Lung (tissue), 12 donors: Measurements from ENCODE around the gene EIF4G1. TPM values are rescaled to one million over a fixed set of nuclear protein-coding genes. Genes with fewer than 3 reads are reported as not detected.

ENCODE experiments used
- ATAC-seq: fragments of 200-7000 bp; cut with Tn5 transposase; one replicate; pipeline ENCODE4 v1.9.1; 2020; ENCODE audit warnings: moderate number of reproducible peaks; ENCODE audit not compliant: insufficient read depth, low FRiP score
- DNase-seq, 3 donors: peaks; one replicate each; pipeline ENCODE4 v3.0.0-alpha.2; 2013 to 2017
- H3K27ac ChIP-seq, 2 donors: one replicate each; pipeline ENCODE4 v1.5.1; 2013; ENCODE audit warnings: mild to moderate bottlenecking in 2 of 2, moderate library complexity in 2 of 2, control low read depth in 1 of 2, inconsistent platforms in 1 of 2, low read depth in 1 of 2, low read length in 1 of 2
- H3K27me3 ChIP-seq, 3 donors: one replicate each; pipeline ENCODE4 v1.5.1; 2013; ENCODE audit warnings: low read length in 2 of 3; ENCODE audit not compliant: control insufficient read depth in 3 of 3, insufficient read depth in 3 of 3
- H3K36me3 ChIP-seq, 4 donors: one replicate each; pipeline ENCODE4 v1.5.1; 2013; ENCODE audit warnings: low read length in 4 of 4, mild to moderate bottlenecking in 1 of 4, moderate library complexity in 1 of 4; ENCODE audit not compliant: control insufficient read depth in 4 of 4, insufficient read depth in 4 of 4
- H3K4me1 ChIP-seq, 5 donors: one replicate each; pipeline ENCODE4 v1.5.1; 2013; ENCODE audit warnings: low read length in 5 of 5, mild to moderate bottlenecking in 2 of 5, moderate library complexity in 1 of 5; ENCODE audit not compliant: control insufficient read depth in 5 of 5, insufficient read depth in 5 of 5
- H3K4me3 ChIP-seq: one replicate; pipeline ENCODE4 v1.5.1; 2013; ENCODE audit warnings: mild to moderate bottlenecking, control low read depth, moderate library complexity
- H3K9ac ChIP-seq, 2 donors: one replicate each; pipeline ENCODE4 v1.5.1; 2013; ENCODE audit warnings: low read length in 2 of 2, control low read depth in 1 of 2; ENCODE audit not compliant: insufficient read depth in 1 of 2
- H3K9me3 ChIP-seq, 4 donors: one replicate each; pipeline ENCODE4 v1.5.1; 2013; ENCODE audit warnings: low read length in 3 of 4, mild to moderate bottlenecking in 1 of 4, moderate library complexity in 1 of 4; ENCODE audit not compliant: control insufficient read depth in 4 of 4, insufficient read depth in 3 of 4
- CTCF ChIP-seq: IDR thresholded peaks from 2 replicates; pipeline ENCODE4 v1.5.1; 2012; ENCODE audit warnings: mild to moderate bottlenecking; ENCODE audit errors: control extremely low read depth, extremely low read depth
- WGBS, 2 donors: extraction: QIAGEN DNeasy Blood & Tissue Kit; methylation state at CpG; one replicate each; pipeline ENCODE4 v1.1.7; 2013; 5-methylcytosine and 5-hydroxymethylcytosine counted together
- polyA plus RNA-seq, 2 donors: library from polyadenylated mRNA; stranded (reverse); fragments of 200-250 nt; gene quantifications; one replicate each; pipeline ENCODE4 v1.2.1, GENCODE V29; 2013
- total RNA-seq, 2 donors: library from RNA; depleted of rRNA in 1 of 2; stranded (reverse); fragments of >200 nt in 1 of 2; gene quantifications; one replicate each; pipeline ENCODE4 v1.2.1, GENCODE V29; 2014 to 2021
- donor health status: control.
- donor health status: control.
- donor health status: Bipolar disorder and iron deficiency.
- donor health status: healthy.
- donor health status: DM: yes; HTN: yes; CAD: no.

Gene EIF4G1
- total and polyA plus RNA-seq, 4 donors, result 201 to 419 (median 226) TPM

GRCh38 chr3:184327171-184327570 lies 12.8 kb downstream of the EIF4G1 start:
- Histone ChIP-seq H3K27ac (no peak overlapping the region), H3K36me3 (peaks cover 71 to 85% (median 78%) of the 10 kb centered on the region in 4 donors), H3K4me3 (no peak overlapping the region), H3K4me1 (peaks cover 0 to 3% (median 0%) of the 10 kb centered on the region in 5 donors), H3K9me3 (no peaks in the 10 kb centered on the region), H3K27me3 (no peaks in the 10 kb centered on the region), H3K9ac (no peak overlapping the region)
- TF ChIP-seq CTCF, result no peak
- ATAC-seq, result no peak
- 95 to 97% methylated on average over 21 of the region's 21 CpGs for WGBS, 2 donors
- DNase-seq, result no peak

GRCh38 chr3:184328516-184328915 lies 14.1 kb downstream of the EIF4G1 start:
- Histone ChIP-seq H3K9me3 (no peaks in the 10 kb centered on the region), H3K9ac (no peak overlapping the region), H3K4me3 (no peak overlapping the region), H3K36me3 (peaks cover 63 to 82% (median 74%) of the 10 kb centered on the region in 4 donors), H3K27me3 (no peaks in the 10 kb centered on the region), H3K27ac (no peak overlapping the region), H3K4me1 (peaks cover 0 to 3% (median 0%) of the 10 kb centered on the region in 5 donors)
- ATAC-seq (no peak), DNase-seq (no peak)
- WGBS, 2 donors, result 46 to 75% methylated on average over 3 of the region's 3 CpGs
- TF ChIP-seq CTCF, result no peak

GRCh38 chr3:184332370-184333090 lies 18.1 kb downstream of the EIF4G1 start:
- Histone ChIP-seq H3K4me3 (no peak overlapping the region), H3K36me3 (peaks cover 30 to 56% (median 46%) of the 10 kb centered on the region in 4 donors), H3K27ac (peak overlapping the region; percentile 65 to 67), H3K9ac (no peak overlapping the region), H3K9me3 (no peaks in the 10 kb centered on the region), H3K4me1 (peaks cover 0 to 15% (median 14%) of the 10 kb centered on the region in 5 donors), H3K27me3 (no peaks in the 10 kb centered on the region)
- DNase-seq (no peak), ATAC-seq (no peak)
- 64 to 66% methylated on average over 10 of the region's 10 CpGs for WGBS, 2 donors
- TF ChIP-seq CTCF, result no peak
